Measurements from ENCODE around the gene YPEL4.
A peak's percentile ranks its signal among the peaks of the same experiment; 100 is the strongest.

YPEL4 gene

GRCh38 chr11:57650739-57651090, 1.0 kb upstream of the YPEL4 start:
- no peak for DNase-seq (ENCODE audit: low spot score)

GRCh38 chr11:57648801-57649735, 644 bp downstream of the YPEL4 start:
- no peak for DNase-seq (ENCODE audit: low spot score)

GRCh38 chr11:57647960-57648800, 1.5 kb downstream of the YPEL4 start:
- no peak for DNase-seq (ENCODE audit: low spot score)

- no peak for DNase-seq (ENCODE audit: low spot score)
These were observed 2.3 kb downstream of the YPEL4 start for GRCh38 chr11:57647372-57647771.

- no peak for DNase-seq (ENCODE audit: low spot score)
These were observed 2.9 kb downstream of the YPEL4 start for GRCh38 chr11:57646799-57647303.

GRCh38 chr11:57646194-57646798, 3.4 kb downstream of the YPEL4 start:
- DNase-seq (ENCODE audit: low spot score) = no peak

- DNase-seq (ENCODE audit: low spot score) = no peak
These were observed 4.0 kb downstream of the YPEL4 start for GRCh38 chr11:57645689-57646085.

- DNase-seq (ENCODE audit: low spot score) = peak; percentile 88
These were observed 4.7 kb downstream of the YPEL4 start for GRCh38 chr11:57644748-57645688.

GRCh38 chr11:57643802-57644201, 5.9 kb downstream of the YPEL4 start:
- no peak for DNase-seq (ENCODE audit: low spot score)

- DNase-seq (ENCODE audit: low spot score) = peak; percentile 73
These were observed 8.5 kb downstream of the YPEL4 start for GRCh38 chr11:57641011-57641807.

GRCh38 chr11:57640068-57640800, 9.5 kb downstream of the YPEL4 start:
- DNase-seq (ENCODE audit: low spot score) = no peak

GRCh38 chr11:57639321-57640067, 10.2 kb downstream of the YPEL4 start:
- DNase-seq (ENCODE audit: low spot score) = no peak

GRCh38 chr11:57638811-57639320, 10.8 kb downstream of the YPEL4 start:
- DNase-seq (ENCODE audit: low spot score) = no peak

- DNase-seq (ENCODE audit: low spot score) = no peak
These were observed 11.5 kb downstream of the YPEL4 start for GRCh38 chr11:57638005-57638781.

GRCh38 chr11:57637626-57638004, 12.1 kb downstream of the YPEL4 start:
- DNase-seq (ENCODE audit: low spot score) = no peak

GRCh38 chr11:57635246-57635645, 14.5 kb downstream of the YPEL4 start:
- no peak for DNase-seq (ENCODE audit: low spot score)

- DNase-seq (ENCODE audit: low spot score) = no peak
These were observed 15.4 kb downstream of the YPEL4 start for GRCh38 chr11:57634311-57634710.
